Smooth muscle cell (in vitro differentiated cells): ENCODE data around the gene AHCYL2. TPM values are rescaled to one million over a fixed set of nuclear protein-coding genes. Genes with fewer than 3 reads are reported as not detected.

Experiments used
- DNase-seq: peaks from one replicate; lab custom pipeline; 2025; ENCODE audit not compliant: unreplicated experiment; lab: John Stamatoyannopoulos, UW
- H2AFZ ChIP-seq: fragments of 200-600 bp; sonication (generic); 2 replicates; pipeline ENCODE4 v1.6.0; 2016; ENCODE audit warnings: antibody characterized with exemption, low read depth, mild to moderate bottlenecking
- H3F3A ChIP-seq: fragments of 200-600 bp; sonication (generic); 2 replicates; pipeline ENCODE4 v1.6.0; 2017; ENCODE audit warnings: antibody characterized with exemption, low read depth
- H3K27ac ChIP-seq: fragments of 200-600 bp; sonication (generic); 2 replicates; pipeline ENCODE4 v1.5.1; 2016; ENCODE audit warnings: low read depth, mild to moderate bottlenecking
- H3K27me3 ChIP-seq: fragments of 200-600 bp; sonication (generic); 2 replicates; pipeline ENCODE4 v1.6.1; 2016; ENCODE audit warnings: low read depth, mild to moderate bottlenecking
- H3K36me3 ChIP-seq: fragments of 200-600 bp; sonication (generic); 2 replicates; pipeline ENCODE4 v1.5.1; 2016; ENCODE audit warnings: low read depth
- H3K4me1 ChIP-seq: fragments of 200-600 bp; sonication (generic); 2 replicates; pipeline ENCODE4 v1.5.1; 2016; ENCODE audit warnings: low read depth
- H3K4me2 ChIP-seq: fragments of 200-600 bp; sonication (generic); 2 replicates; pipeline ENCODE4 v1.6.0; 2016; ENCODE audit warnings: mild to moderate bottlenecking
- H3K4me3 ChIP-seq: fragments of 200-600 bp; sonication (generic); 2 replicates; pipeline ENCODE4 v1.5.1; 2016; ENCODE audit warnings: mild to moderate bottlenecking
- H3K79me2 ChIP-seq: fragments of 200-600 bp; sonication (generic); 2 replicates; pipeline ENCODE4 v1.6.0; 2016; ENCODE audit warnings: low read depth, mild to moderate bottlenecking
- H3K9ac ChIP-seq: fragments of 200-600 bp; sonication (generic); 2 replicates; pipeline ENCODE4 v1.6.0; 2016; ENCODE audit warnings: low read depth
- H3K9me3 ChIP-seq: fragments of 200-600 bp; sonication (generic); replicated peaks from 2 replicates; pipeline ENCODE4 v1.5.1; 2016; ENCODE audit warnings: low read depth
- H4K20me1 ChIP-seq: fragments of 200-600 bp; sonication (generic); 2 replicates; pipeline ENCODE4 v1.6.0; 2016; ENCODE audit warnings: low read depth
- WGBS: methylation state at CpG from one replicate; pipeline ENCODE4 v1.1.7; 2016; ENCODE audit warnings: low lambda C conversion rate; 5-methylcytosine and 5-hydroxymethylcytosine counted together
- polyA plus RNA-seq: library from polyadenylated mRNA; unstranded; fragments of >200 nt; fragmentation: Nextera tagmentation; extraction: Ambion mirVana; gene quantifications from 2 replicates; pipeline ENCODE4 v1.2.1, GENCODE V29; 2016
- total RNA-seq: library from RNA; depleted of rRNA; stranded (reverse); fragments of >200 nt; gene quantifications from 2 replicates; pipeline ENCODE4 v1.2.3, GENCODE V29; 2014
- TF ChIP-seq, protein P1 (sequence below): fragments of 200-600 bp; sonication (generic); IDR thresholded peaks from 2 replicates; pipeline ENCODE4 v1.5.1; 2017; ENCODE audit warnings: borderline replicate concordance, mild to moderate bottlenecking, antibody characterized with exemption; ENCODE audit not compliant: insufficient read depth, poor library complexity, severe bottlenecking

AHCYL2 gene
- total and polyA plus RNA-seq, 2 experiments from 2014 or later: 6.3 to 7.3 TPM

DNA sequence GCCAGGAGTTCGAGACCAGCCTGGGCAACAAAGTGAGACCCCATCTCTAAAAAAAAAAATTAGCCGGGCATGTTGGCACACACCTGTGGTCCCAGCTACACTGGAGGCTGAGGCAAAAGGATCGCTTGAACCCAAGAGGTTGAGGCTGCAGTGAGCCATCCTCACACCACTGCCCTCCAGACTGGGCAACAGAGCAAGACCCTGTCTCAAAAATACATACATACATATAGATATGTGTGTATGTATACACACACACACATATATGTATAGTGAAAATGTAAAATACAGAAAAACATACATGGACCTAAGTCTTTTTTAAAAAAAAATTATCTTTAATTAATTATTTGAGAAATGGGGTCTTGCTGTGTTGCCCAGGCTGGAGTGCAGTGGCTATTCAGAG lies 30.9 kb upstream of the AHCYL2 start:
- DNase-seq: no peak

DNA sequence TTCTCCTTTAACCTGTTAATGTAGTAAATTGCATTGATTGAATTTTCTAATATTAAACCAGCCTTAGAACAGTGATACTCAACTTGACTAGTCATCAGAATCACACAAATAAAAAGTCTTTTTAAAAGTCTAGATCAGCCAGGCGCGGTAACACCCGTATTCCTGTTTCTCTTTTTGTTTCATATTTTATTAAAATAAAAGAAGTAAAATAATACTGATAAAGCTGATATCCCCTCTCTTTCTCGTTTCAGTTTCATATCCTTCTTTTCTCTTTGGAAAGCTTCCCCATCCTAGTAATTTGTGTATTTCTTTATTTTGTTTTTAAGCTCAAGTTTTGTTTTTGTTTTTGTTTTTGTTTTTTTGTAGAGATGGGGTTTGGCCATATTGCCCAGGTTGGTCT lies 27.1 kb upstream of the AHCYL2 start:
- Histone ChIP-seq H3K4me1 (no peaks in the 10 kb centered on the region), H3K36me3 (no peaks in the 10 kb centered on the region), H3K27ac (no peak overlapping the region), H3K9ac (no peak overlapping the region), H3K27me3 (no peaks in the 10 kb centered on the region), H4K20me1 (peaks cover 79% of the 10 kb centered on the region), H3K4me3 (no peak overlapping the region), H2AFZ (no peak overlapping the region), H3K9me3 (no peaks in the 10 kb centered on the region), H3K4me2 (no peak overlapping the region), H3F3A (no peaks in the 10 kb centered on the region), H3K79me2 (peaks cover 46% of the 10 kb centered on the region)
- DNase-seq: no peak
- TF ChIP-seq, protein P1, sequence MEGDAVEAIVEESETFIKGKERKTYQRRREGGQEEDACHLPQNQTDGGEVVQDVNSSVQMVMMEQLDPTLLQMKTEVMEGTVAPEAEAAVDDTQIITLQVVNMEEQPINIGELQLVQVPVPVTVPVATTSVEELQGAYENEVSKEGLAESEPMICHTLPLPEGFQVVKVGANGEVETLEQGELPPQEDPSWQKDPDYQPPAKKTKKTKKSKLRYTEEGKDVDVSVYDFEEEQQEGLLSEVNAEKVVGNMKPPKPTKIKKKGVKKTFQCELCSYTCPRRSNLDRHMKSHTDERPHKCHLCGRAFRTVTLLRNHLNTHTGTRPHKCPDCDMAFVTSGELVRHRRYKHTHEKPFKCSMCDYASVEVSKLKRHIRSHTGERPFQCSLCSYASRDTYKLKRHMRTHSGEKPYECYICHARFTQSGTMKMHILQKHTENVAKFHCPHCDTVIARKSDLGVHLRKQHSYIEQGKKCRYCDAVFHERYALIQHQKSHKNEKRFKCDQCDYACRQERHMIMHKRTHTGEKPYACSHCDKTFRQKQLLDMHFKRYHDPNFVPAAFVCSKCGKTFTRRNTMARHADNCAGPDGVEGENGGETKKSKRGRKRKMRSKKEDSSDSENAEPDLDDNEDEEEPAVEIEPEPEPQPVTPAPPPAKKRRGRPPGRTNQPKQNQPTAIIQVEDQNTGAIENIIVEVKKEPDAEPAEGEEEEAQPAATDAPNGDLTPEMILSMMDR: no peak
- WGBS: 95% methylated on average over 4 of the region's 4 CpGs

More for the DNA sequence above, 30.9 kb upstream of the AHCYL2 start:
- Histone ChIP-seq H3K27ac (no peak overlapping the region), H3K36me3 (no peaks in the 10 kb centered on the region), H3K9ac (no peak overlapping the region), H3F3A (no peaks in the 10 kb centered on the region), H3K4me3 (no peak overlapping the region), H3K9me3 (no peaks in the 10 kb centered on the region), H3K27me3 (no peaks in the 10 kb centered on the region), H3K4me1 (peaks cover 16% of the 10 kb centered on the region), H2AFZ (no peak overlapping the region), H4K20me1 (peaks cover 89% of the 10 kb centered on the region), H3K4me2 (no peak overlapping the region), H3K79me2 (peaks cover 80% of the 10 kb centered on the region)
- TF ChIP-seq, protein P1: no peak
- 96% methylated on average over 3 of the region's 3 CpGs for WGBS

DNA sequence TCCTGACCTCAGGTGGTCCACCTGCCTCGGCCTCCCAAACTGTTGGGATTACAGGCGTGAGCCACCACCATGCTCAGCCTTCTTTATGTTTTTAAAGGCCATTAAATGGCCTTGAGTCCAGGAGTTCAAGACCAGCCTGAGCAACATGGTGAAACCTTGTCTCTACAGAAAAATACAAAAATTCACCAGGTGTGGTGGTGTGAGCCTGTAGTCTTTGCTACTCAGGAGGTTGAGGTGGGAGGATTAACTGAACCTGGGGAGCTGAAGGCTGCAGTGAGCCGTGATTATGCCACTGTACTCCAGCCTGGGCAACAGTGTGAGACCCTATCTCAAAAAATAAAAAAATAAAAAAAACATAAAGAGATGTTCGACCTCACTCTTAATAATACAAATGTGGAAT lies 25.4 kb upstream of the AHCYL2 start:
- H3K36me3 ChIP-seq: no peaks in the 10 kb centered on the region
- no peaks in the 10 kb centered on the region for H3K9me3 ChIP-seq
- no peak overlapping the region for H3K4me2 ChIP-seq
- no peak overlapping the region for H3K27ac ChIP-seq
- DNase-seq: no peak
- H3K4me1 ChIP-seq: no peaks in the 10 kb centered on the region
- peaks cover 83% of the 10 kb centered on the region for H4K20me1 ChIP-seq
- no peak overlapping the region for H3K4me3 ChIP-seq
- no peak overlapping the region for H2AFZ ChIP-seq
- H3K27me3 ChIP-seq: no peaks in the 10 kb centered on the region
- H3F3A ChIP-seq: no peaks in the 10 kb centered on the region
- peaks cover 33% of the 10 kb centered on the region for H3K79me2 ChIP-seq
- WGBS: over 99% methylated on average over 4 of the region's 4 CpGs
- H3K9ac ChIP-seq: no peak overlapping the region
- TF ChIP-seq, protein P1: no peak

DNA sequence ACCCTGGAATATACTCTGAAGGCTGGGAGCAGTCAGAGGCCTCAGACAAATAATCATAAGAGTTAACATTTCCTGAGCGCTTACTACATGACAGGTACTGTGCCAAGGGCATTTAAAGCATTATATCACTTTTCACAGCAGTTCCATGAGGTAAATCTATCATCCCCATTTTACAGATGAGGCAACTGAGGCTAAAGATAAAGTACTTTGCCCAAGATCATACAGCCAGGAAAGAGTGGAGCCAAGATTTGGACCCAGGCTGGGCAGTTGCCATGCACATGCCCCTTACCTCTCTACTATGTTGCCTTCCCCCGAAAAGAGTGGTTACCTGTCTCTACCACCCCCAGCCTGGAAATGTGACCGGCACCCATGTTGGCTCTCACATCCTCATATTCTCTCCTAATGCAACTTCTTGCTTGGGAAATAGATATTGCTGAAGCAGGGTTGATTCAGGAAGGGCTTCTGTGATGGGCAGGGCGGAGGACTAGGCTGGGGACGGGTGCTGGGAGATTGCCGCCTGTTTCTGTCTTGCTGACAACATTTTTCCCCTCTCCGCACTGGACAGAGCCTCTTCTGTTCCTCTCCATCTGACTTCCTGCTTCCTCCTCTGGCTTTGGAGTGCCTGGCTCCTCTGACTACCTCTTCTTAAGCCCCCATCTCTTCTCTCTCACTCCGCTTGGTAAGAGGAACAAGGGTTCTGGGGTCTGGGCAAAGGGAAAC lies 22.6 kb upstream of the AHCYL2 start:
- Histone ChIP-seq H3K36me3 (no peaks in the 10 kb centered on the region), H3K9me3 (no peaks in the 10 kb centered on the region), H3F3A (no peaks in the 10 kb centered on the region), H3K9ac (no peak overlapping the region), H3K4me3 (no peak overlapping the region), H3K27ac (no peak overlapping the region), H3K27me3 (no peaks in the 10 kb centered on the region), H3K4me2 (no peak overlapping the region), H3K4me1 (no peaks in the 10 kb centered on the region), H3K79me2 (peaks cover 16% of the 10 kb centered on the region), H2AFZ (no peak overlapping the region), H4K20me1 (peaks cover 56% of the 10 kb centered on the region)
- DNase-seq: no peak
- TF ChIP-seq, protein P1: no peak
- 96% methylated on average over 8 of the region's 8 CpGs for WGBS
